ENCODE results near the gene PPIH. TPM values are rescaled to one million over a fixed set of nuclear protein-coding genes. Genes with fewer than 3 reads are reported as not detected.
"Not testable (repeated sequence)": the region's sequence is repeated elsewhere in the genome, so short reads cannot be mapped to it uniquely, and the experiment has no call there.

Gene PPIH
- 10 to 100 TPM; 12.0 to 38.0 TPM for total RNA-seq

DNA sequence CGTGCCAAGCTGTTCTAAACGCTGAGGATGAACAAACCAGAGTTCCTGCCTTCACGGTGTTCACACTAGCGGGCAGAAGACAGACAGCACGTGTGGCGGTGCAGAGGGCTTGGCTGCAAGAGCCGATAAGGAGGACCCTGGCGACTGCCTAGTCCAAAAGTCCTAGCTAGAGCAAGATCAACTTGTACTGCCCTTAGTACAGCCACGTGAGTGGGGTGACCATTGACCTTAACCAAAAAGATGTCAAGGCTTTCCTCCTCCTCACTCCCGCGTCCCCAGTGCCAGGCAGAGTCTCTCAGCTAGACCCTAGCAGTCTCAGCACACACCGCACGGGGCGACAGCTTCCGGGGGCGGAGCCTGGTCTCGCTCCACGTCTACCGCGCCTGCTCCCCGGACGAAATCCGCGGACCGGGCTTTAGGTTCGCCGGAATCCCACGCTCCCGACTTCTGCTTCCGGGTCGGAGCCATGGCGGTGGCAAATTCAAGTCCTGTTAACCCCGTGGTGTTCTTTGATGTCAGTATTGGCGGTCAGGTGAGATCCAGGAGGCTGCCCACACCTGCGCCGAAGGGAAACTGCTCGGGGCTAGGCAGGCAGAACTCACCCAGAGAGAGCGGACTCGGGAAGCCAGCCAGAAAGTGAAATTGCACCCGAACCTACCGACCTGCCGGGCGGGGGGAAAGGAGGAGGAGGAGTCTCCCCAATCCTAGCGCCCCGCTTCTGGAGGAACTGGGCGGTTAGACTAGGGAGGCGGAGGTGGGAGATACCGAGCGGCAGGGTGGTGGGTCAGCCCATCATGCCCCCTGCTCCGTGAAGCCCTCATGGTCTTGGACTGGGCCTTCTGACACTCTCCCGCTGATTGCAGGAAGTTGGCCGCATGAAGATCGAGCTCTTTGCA, at the start of gene PPIH:
Gene PPIH, plus strand, starts transcription at position 443 of the 896 bp plus-strand sequence. Its CDS starts 24 bp downstream, at position 467.
- peak; percentile 79 for DNase-seq (ENCODE audit: low spot score)
- TF ChIP-seq, protein P1, sequence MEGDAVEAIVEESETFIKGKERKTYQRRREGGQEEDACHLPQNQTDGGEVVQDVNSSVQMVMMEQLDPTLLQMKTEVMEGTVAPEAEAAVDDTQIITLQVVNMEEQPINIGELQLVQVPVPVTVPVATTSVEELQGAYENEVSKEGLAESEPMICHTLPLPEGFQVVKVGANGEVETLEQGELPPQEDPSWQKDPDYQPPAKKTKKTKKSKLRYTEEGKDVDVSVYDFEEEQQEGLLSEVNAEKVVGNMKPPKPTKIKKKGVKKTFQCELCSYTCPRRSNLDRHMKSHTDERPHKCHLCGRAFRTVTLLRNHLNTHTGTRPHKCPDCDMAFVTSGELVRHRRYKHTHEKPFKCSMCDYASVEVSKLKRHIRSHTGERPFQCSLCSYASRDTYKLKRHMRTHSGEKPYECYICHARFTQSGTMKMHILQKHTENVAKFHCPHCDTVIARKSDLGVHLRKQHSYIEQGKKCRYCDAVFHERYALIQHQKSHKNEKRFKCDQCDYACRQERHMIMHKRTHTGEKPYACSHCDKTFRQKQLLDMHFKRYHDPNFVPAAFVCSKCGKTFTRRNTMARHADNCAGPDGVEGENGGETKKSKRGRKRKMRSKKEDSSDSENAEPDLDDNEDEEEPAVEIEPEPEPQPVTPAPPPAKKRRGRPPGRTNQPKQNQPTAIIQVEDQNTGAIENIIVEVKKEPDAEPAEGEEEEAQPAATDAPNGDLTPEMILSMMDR (IDR thresholded peaks at IDR 0.05): peak; percentile 58
- ATAC-seq (ENCODE audit: insufficient number of reproducible peaks, low FRiP score, low read depth): peak; percentile 94
- no peaks in the 10 kb centered on the region for H3K9me3 ChIP-seq
- H3K4me1 ChIP-seq (ENCODE audit: control insufficient read depth in 1 of 2, low read depth in 2 of 2): peaks cover 11 to 19% of the 10 kb centered on the region in 2 donors
- peak within 1 kb of the TSS; percentile 68 to 80 for H3K27ac ChIP-seq
- H3K4me3 ChIP-seq: peak within 1 kb of the TSS; percentile 84
- peaks cover 2% of the 10 kb centered on the region for H3K36me3 ChIP-seq
- H3K27me3 ChIP-seq (replicated peaks; ENCODE audit: insufficient read depth): no peaks in the 10 kb centered on the region

DNA sequence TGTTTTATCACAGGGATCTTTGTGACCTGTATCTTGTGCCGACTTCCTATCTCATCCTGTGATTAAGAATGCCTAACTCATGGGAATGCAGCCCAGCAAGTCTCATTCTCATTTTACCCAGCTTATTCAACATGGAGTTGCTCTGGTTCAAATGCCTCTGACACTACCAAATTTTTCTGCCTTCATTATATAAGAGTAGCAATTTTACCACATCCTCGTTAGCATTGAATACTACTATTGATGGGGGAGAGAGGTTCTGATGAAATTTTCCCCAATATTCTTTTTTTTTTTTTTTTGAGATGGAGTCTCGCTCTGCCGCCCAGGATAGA, 44.5 kb upstream of the PPIH start:
- DNase-seq (ENCODE audit: low spot score): no peak
- H3K9me3 ChIP-seq: no peaks in the 10 kb centered on the region
- no peak overlapping the region for H3K27ac ChIP-seq
- no peaks in the 10 kb centered on the region for H3K4me1 ChIP-seq (ENCODE audit: control insufficient read depth in 1 of 2, low read depth in 2 of 2)
- H3K4me3 ChIP-seq: no peak overlapping the region
- H3K36me3 ChIP-seq: no peaks in the 10 kb centered on the region
- no peaks in the 10 kb centered on the region for H3K27me3 ChIP-seq (replicated peaks; ENCODE audit: insufficient read depth)
- no peak for ATAC-seq (ENCODE audit: insufficient number of reproducible peaks, low FRiP score, low read depth)
- TF ChIP-seq, protein P1 (IDR thresholded peaks at IDR 0.05): no peak

DNA sequence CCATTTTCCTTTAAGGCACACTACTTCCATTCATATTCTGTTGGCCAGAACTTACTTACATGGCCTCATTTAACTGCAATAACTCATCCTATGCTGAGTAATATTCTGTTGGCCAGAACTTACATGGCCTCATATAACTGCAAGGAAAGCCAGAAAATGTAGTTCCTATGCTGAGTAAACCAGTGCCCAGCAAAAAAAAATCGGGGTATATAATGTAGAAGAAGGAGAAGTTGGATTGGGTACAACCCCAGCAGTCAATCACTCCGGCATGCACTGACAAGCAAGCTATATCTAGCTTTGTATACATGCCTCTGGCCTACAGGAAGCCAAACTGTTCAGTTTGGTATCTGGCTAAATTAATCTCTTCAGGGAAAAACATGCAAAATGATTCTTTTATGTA, 39.4 kb upstream of the PPIH start:
- ATAC-seq (ENCODE audit: insufficient number of reproducible peaks, low FRiP score, low read depth): no peak
- TF ChIP-seq, protein P1 (IDR thresholded peaks at IDR 0.05): no peak

DNA sequence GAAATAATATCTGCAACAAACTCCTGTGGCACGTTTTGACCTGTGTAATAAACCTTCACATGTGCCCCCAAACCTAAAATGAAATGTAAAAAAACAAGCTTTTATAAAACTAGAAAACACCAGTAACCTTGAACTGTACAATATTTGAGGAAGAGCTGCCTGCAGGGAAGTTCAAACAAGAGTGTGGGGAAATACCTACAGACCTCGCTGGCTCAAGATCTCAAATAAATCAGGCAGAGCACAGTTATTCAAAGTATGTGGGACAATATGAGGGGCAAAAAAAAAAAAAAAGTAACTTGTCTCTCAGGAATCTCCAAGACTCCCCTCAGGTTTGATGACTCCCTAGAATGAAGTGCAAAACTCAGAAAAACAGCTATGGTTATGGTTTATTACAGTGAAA, 37.9 kb upstream of the PPIH start:
- H3K36me3 ChIP-seq: no peaks in the 10 kb centered on the region
- H3K9me3 ChIP-seq: no peaks in the 10 kb centered on the region
- no peaks in the 10 kb centered on the region for H3K4me1 ChIP-seq (ENCODE audit: control insufficient read depth in 1 of 2, low read depth in 2 of 2)
- no peak for ATAC-seq (ENCODE audit: insufficient number of reproducible peaks, low FRiP score, low read depth)
- TF ChIP-seq, protein P1 (IDR thresholded peaks at IDR 0.05): no peak
- H3K4me3 ChIP-seq: no peak overlapping the region
- no peak for DNase-seq (ENCODE audit: low spot score)
- H3K27me3 ChIP-seq (replicated peaks; ENCODE audit: insufficient read depth): no peaks in the 10 kb centered on the region
- H3K27ac ChIP-seq: no peak overlapping the region

More for the DNA sequence above, 39.4 kb upstream of the PPIH start:
- DNase-seq (ENCODE audit: low spot score): no peak
- H3K27ac ChIP-seq: no peak overlapping the region
- H3K27me3 ChIP-seq (replicated peaks; ENCODE audit: insufficient read depth): no peaks in the 10 kb centered on the region
- no peak overlapping the region for H3K4me3 ChIP-seq
- no peaks in the 10 kb centered on the region for H3K36me3 ChIP-seq
- no peaks in the 10 kb centered on the region for H3K9me3 ChIP-seq
- H3K4me1 ChIP-seq (ENCODE audit: control insufficient read depth in 1 of 2, low read depth in 2 of 2): no peaks in the 10 kb centered on the region

DNA sequence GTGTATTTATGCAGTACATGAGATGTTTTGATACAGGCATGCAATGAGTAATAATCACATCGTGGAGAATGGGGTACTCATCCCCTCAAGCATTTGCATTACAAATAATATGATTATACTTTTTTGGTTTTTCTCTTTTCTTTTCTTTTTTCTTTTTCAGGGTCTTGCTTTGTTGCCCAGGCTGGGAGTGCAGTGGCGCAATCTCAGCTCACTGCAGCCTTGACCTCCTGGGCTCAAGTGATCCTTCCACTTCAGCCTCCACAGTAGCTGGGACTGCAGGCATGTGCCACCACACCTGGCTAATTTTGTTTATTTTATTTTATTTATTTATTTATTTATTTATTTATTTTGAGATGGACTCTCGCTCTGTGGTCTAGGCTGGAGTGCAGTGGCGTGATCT, 37.0 kb upstream of the PPIH start:
- H3K4me1 ChIP-seq (ENCODE audit: control insufficient read depth in 1 of 2, low read depth in 2 of 2); DNase-seq (ENCODE audit: low spot score); H3K36me3 ChIP-seq; H3K27ac ChIP-seq; H3K9me3 ChIP-seq; ATAC-seq (ENCODE audit: insufficient number of reproducible peaks, low FRiP score, low read depth); H3K4me3 ChIP-seq; H3K27me3 ChIP-seq (replicated peaks; ENCODE audit: insufficient read depth): not testable (repeated sequence)

DNA sequence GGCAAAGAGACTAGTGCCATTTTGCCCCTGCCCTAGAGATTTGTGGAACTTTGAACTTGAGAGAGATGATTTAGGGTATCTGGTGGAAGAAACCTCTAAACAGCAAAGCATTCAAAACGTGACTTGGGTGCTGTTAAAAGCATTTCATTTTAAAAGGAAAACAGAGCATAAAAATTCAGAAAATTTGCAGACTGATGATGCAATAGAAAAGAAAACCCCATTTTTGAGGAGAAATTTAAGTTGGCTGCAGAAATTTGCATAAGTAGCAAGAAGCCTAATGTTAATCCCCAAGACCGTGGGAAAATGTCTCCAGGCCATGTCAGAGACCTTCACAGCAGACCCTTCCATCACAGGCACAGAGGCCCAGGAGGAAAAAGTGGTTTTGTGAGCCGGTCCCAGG, 31.0 kb upstream of the PPIH start:
- ATAC-seq (ENCODE audit: insufficient number of reproducible peaks, low FRiP score, low read depth); H3K27ac ChIP-seq; DNase-seq (ENCODE audit: low spot score); H3K4me3 ChIP-seq; H3K9me3 ChIP-seq; H3K4me1 ChIP-seq (ENCODE audit: control insufficient read depth in 1 of 2, low read depth in 2 of 2); H3K36me3 ChIP-seq; H3K27me3 ChIP-seq (replicated peaks; ENCODE audit: insufficient read depth): not testable (repeated sequence)
